ENCODE measurements around the gene JAG1. TPM values are rescaled to one million over a fixed set of nuclear protein-coding genes. Genes with fewer than 3 reads are reported as not detected.

Gene JAG1
- 96.7 TPM for total RNA-seq
- long read RNA-seq, partial matches to known transcripts, result 253 of 281 reads
- long read RNA-seq, other reads (novel, unspliced or antisense), result 28 of 281 reads

- DNase-seq (ENCODE audit: low spot score), result peak; percentile 98
These were observed at the start of gene JAG1 for GRCh38 chr20:10673842-10674683. TSS of gene JAG1 (minus strand) at chr20:10673999. CDS start at chr20:10673530, 469 bp downstream.

- no peak for DNase-seq (ENCODE audit: low spot score)
These were observed 48.2 kb upstream of the JAG1 start for GRCh38 chr20:10721976-10722375.

DNA sequence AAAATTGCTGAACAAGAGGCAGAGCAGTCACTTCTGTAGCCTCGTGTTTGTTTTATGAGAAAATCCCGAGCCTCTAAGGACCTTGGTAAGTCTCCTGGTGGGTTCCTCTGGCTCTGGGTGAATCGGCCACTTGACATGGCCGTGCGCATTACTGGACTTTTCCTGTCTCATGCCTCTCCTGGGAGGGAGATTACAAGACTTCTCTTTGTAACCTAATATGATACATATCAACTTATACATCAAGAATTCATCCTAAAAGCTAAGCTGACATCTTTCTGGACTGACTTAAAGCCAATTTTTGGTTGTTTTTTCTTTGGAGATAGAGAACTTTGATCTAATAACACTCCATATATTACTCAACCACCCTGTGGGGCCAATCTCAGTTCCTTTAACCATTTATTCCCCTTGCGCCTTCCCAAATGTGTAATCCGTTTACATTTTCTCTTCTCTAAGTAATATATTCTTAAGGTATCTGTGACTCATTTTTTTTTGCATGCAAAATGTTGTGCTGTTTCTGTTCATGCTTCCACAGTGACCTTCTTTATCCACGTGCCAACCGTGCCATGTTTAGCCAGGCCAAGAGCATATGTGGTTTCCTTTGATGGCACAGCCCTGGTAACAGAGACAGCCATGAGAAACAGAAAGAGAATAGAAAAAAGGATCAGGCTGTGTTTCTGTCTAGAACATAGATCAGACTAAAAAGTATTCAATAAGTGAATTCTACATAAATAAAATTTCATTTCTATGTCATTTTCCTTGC, 47.5 kb upstream of the JAG1 start:
- DNase-seq (ENCODE audit: low spot score), result no peak

DNA sequence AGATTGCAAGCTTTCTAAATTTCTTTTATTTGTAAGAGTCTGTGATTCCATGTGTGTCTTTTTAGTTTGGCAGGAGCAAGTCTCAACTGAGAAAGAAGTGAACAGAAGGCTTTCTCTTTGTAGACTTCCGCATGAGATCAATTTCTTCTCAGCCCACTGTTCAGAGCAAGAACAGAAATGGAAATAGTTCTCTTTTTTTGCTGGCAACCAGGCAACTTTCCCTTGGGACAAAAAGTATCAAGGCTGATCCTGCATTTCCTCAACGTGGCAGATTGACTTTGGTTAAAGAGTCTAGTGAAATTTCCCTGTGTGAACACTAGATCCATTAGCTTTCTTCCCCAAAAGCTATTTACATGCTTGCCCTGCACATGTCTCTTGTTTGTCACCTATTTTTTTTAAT, 46.8 kb upstream of the JAG1 start:
- no peak for DNase-seq (ENCODE audit: low spot score)

GRCh38 chr20:10719740-10720385, 46.1 kb upstream of the JAG1 start:
- no peak for DNase-seq (ENCODE audit: low spot score)

GRCh38 chr20:10718661-10719060, 44.9 kb upstream of the JAG1 start:
- no peak for DNase-seq (ENCODE audit: low spot score)

GRCh38 chr20:10716855-10717254, 43.1 kb upstream of the JAG1 start:
- DNase-seq (ENCODE audit: low spot score), result no peak

GRCh38 chr20:10715035-10715434, 41.2 kb upstream of the JAG1 start:
- DNase-seq (ENCODE audit: low spot score), result no peak

DNA sequence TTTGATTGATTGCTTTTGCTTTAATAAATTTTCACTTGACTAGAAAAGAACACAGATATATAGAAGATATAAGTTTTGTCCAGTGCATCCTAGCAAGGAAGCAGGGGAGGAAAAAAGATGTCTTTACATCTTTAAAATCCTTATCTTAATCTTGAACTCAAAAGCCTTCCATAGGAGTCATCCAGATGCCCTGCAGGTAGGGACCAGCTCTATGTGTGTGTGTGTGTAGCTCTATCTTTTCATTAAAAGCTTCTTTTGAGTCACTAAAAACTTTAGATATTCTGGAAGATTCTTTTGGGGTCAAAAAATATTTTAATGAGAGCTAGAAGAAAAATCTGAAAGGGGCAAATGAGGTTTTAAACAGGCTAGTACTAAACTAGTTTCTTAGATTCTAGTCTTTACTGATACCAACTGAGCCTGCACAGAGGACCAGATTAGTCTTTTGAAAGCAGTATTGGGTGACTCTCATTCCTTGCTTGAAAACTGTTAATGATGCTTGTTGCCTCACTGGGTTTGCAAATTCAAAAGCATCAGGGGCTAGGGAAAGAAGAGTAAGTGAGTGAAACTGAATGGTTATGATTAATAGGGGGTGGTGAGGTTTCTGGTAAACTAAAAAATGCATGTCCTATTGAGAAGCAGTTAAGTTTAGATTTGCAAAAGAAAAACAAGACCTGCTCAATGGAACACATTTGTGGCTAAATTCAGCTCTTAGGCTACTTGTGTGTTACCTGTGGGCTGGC, 40.6 kb upstream of the JAG1 start:
- no peak for DNase-seq (ENCODE audit: low spot score)

DNA sequence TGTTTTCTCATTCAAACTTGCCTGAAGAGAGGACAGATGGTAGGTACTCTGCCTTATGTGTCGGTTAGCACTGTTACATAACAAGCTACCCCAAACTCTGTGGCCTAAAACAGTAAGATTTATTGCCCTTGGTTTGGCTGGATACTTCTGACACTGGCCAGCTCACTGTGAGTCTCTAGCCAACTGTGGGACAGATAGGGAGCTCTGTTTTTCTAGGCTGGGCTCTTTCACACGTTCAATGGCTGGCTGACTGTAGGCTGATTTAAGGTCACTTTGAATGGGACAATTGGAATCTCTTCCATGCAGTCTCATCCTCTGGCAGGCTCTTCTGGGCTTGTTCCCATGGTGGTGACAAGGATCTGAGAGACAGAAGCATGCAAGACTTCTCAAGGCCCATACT, 39.4 kb upstream of the JAG1 start:
- DNase-seq (ENCODE audit: low spot score), result no peak

GRCh38 chr20:10711903-10712451, 38.2 kb upstream of the JAG1 start:
- DNase-seq (ENCODE audit: low spot score), result no peak

DNA sequence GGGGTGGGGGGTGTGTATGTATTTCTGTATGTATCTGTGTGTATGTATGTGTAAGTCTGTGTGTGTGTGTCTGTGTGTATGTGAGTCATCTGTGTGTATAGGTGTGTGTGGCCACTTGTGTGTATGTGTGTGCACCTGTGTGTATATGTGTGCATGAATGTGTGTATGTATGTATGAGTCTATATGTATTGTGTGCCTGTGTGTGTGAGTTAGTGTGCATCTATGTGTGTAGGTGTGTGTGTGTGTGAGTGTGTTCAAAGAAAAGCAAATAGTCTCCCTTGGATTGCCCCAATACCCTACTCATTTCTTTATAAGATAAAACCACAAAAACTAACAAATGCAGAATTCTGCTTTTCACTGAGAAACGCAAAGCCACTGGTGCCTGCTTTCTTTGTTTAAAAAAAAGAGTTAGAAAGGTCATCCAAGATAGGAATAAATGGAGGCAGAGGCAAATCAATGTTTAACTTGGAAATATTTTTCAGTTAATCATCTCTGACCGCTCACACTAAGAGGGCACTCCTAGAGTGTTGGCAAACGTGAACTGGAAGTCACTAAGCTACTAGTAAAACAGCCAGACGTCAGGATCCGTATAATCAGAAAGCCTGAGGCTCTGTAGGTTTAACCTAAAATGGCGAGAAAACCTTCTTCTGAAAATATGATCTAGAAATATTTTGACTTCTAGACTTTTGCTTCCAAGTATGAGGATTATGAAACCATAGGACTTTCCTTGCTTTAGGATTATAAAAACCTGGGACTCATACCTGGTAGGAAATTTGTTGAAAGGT, 37.4 kb upstream of the JAG1 start:
- no peak for DNase-seq (ENCODE audit: low spot score)

DNA sequence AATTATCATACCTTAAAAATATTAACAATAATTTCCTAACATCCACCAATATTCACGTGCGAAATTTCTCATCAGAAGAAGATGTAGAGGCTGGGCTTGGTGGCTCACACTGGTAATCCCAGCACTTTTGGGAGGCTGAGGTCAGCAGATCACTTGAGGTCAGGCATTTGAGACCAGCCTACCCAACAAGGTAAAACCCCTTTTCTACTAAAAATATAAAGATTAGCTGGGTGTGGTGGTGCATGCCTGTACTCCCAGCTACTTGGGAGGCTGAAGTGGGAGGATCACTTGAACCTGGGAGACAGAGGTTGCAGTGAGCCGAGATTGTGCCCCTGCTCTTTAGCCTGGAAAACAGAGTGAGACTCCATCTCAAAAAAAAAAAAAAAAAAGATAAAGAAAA, 36.1 kb upstream of the JAG1 start:
- no peak for DNase-seq (ENCODE audit: low spot score)

GRCh38 chr20:10708351-10709185, 34.8 kb upstream of the JAG1 start:
- DNase-seq (ENCODE audit: low spot score), result no peak

- no peak for DNase-seq (ENCODE audit: low spot score)
These were observed 34.0 kb upstream of the JAG1 start for GRCh38 chr20:10707791-10708190.

DNA sequence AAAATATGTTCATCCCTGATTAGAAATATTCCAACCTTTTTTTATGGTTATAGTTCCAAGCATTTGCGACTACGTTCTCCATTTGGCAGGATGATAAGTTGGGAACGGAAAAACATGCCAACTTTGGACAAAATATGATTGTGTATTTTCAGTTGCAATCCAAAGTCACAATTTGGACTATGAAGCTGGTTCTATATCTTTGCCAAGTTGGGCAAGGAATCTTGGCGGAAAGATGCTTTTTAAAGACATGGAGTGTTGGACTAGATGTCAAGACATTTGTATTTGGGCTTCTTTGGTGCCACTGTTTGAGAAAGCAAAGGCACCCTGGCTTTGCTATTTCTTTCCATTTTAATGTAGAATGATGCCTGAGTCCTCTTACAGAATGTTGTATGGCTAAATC, 33.3 kb upstream of the JAG1 start:
- DNase-seq (ENCODE audit: low spot score), result no peak

GRCh38 chr20:10706460-10706811, 32.6 kb upstream of the JAG1 start:
- no peak for DNase-seq (ENCODE audit: low spot score)

GRCh38 chr20:10705801-10706459, 32.1 kb upstream of the JAG1 start:
- no peak for DNase-seq (ENCODE audit: low spot score)

DNA sequence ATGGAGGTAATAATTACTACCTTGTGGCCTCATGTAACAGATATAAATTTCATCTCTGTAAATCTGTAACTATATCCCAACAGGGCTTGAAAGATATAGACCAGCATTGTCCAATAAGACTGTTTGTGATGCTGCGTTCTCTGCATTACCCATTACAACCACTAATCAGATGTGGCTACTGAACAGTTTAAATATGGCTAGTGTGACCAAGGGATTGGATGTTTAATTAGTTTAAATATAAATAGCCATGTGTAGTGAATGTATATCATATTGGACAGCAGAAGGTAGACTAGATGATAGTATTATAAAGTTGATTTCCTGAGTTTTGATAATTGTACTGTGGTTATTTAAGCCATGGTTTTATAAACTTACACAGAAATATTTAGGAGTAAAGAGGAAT, 27.8 kb upstream of the JAG1 start:
- DNase-seq (ENCODE audit: low spot score), result no peak

Data from mesenteric fat pad (tissue), 1 donor.